ENCODE results near the gene HOXD8.

GRCh38 chr2:176107731-176108181 lies 21.7 kb upstream of the HOXD8 start:
- TF ChIP-seq CTCF (IDR thresholded peaks at IDR 0.05) (no peak), EP300 (IDR thresholded peaks at IDR 0.05; ENCODE audit: low read depth) (no peak), POLR2AphosphoS5 (IDR thresholded peaks at IDR 0.05) (no peak)
